HCT116 (cell line): ENCODE measurements around the gene ZNF236. TPM values are rescaled to one million over a fixed set of nuclear protein-coding genes. Genes with fewer than 3 reads are reported as not detected.

Experiments
- ATAC-seq: fragments of 200-7000 bp; cut with Tn5 transposase; 2 replicates; pipeline ENCODE4 v1.9.1; 2020; ENCODE audit warnings: mild to moderate bottlenecking, moderate library complexity
- BruUV-seq: library from RNA; stranded (reverse); fragments of 400-500 nt; replicated peaks from 2 replicates; lab custom pipeline; 2021; lab: Mats Ljungman, UMichigan
- CTCF ChIA-PET: fragments of 300-600 bp; sonication (Branson Sonifier 250); formaldehyde crosslinking; loops from one replicate; lab custom pipeline; 2021; ENCODE audit warnings: antibody characterized with exemption; lab: Charles Lee
- POLR2A ChIA-PET: fragments of 300-600, 350-600 bp; sonication (Branson Sonifier 250); formaldehyde crosslinking; loops from one replicate; lab custom pipeline; 2021; ENCODE audit warnings: antibody characterized with exemption; lab: Charles Lee
- RAD21 ChIA-PET, 2 experiments: fragments of 300-600 bp; sonication (Branson Sonifier 250); formaldehyde crosslinking; loops; one replicate each; lab custom pipeline; 2023; ENCODE audit warnings: low total read pairs in 2 of 2; ENCODE audit not compliant: uncharacterized antibody in 2 of 2, unreplicated experiment in 2 of 2, low non-redundant PET in 1 of 2; lab: Charles Lee
- DNase-seq: peaks from one replicate; pipeline ENCODE4 v3.0.0-alpha.2; 2010; ENCODE audit warnings: low read depth, low spot score
- H2AFZ ChIP-seq: fragments of 200-600 bp; shearing (Covaris generic), sonication (generic); 2 replicates; pipeline ENCODE4 v1.6.1; 2017; ENCODE audit warnings: low read depth, mixed run types, mixed read lengths, antibody characterized with exemption, low read length; ENCODE audit not compliant: poor library complexity, severe bottlenecking
- H3K27ac ChIP-seq: 2 replicates; pipeline ENCODE4 v1.5.1; 2012; ENCODE audit warnings: low read depth, low read length
- H3K27me3 ChIP-seq: fragments of 200-600 bp; sonication (generic); 2 replicates; pipeline ENCODE4 v1.6.1; 2016; ENCODE audit warnings: mixed run types, low read length, mixed read lengths; ENCODE audit not compliant: insufficient read depth
- H3K36me3 ChIP-seq, 2 experiments: fragments of 200-500 bp in 1 of 2; fragments of 200-600 bp in 1 of 2; sonication (Bioruptor generic) in 1 of 2; sonication (generic) in 1 of 2; 2 replicates each; pipeline versions ENCODE4 v1.5.1 to v1.6.1; 2014 to 2016; ENCODE audit warnings: low read length in 2 of 2, inconsistent platforms in 1 of 2, mixed read lengths in 1 of 2, mixed run types in 1 of 2; ENCODE audit not compliant: insufficient read depth in 2 of 2, control insufficient read depth in 1 of 2
- H3K4me1 ChIP-seq, 2 experiments: fragments of 200-600 bp in 1 of 2; sonication (generic) in 1 of 2; 2 replicates each; pipeline versions ENCODE4 v1.5.1 to v1.6.1; 2012 to 2017; ENCODE audit warnings: low read length in 2 of 2, inconsistent platforms in 1 of 2, mild to moderate bottlenecking in 1 of 2, mixed read lengths in 1 of 2, mixed run types in 1 of 2, moderate library complexity in 1 of 2; ENCODE audit not compliant: insufficient read depth in 2 of 2, control insufficient read depth in 1 of 2
- H3K4me2 ChIP-seq: fragments of 200-600 bp; sonication (generic); 2 replicates; pipeline ENCODE4 v1.6.1; 2017; ENCODE audit warnings: mixed run types, low read length, mixed read lengths
- H3K4me3 ChIP-seq, 2 experiments: fragments of 200-600 bp in 1 of 2; sonication (generic) in 1 of 2; replicated peaks in 1 of 2; 2 replicates each; pipeline ENCODE4 v1.5.1; 2011 to 2016; ENCODE audit warnings: low read length in 2 of 2, control low read depth in 1 of 2, low read depth in 1 of 2, mild to moderate bottlenecking in 1 of 2, mixed read lengths in 1 of 2, mixed run types in 1 of 2
- H3K79me2 ChIP-seq: fragments of 200-600 bp; sonication (generic); 2 replicates; pipeline ENCODE4 v1.6.1; 2017; ENCODE audit warnings: mild to moderate bottlenecking, mixed run types, low read length, moderate library complexity, mixed read lengths; ENCODE audit not compliant: insufficient read depth
- H3K9ac ChIP-seq: fragments of 200-600 bp; sonication (generic); 2 replicates; pipeline ENCODE4 v1.6.1; 2016; ENCODE audit warnings: low read length, mixed read lengths
- H3K9me2 ChIP-seq: fragments of 200-600 bp; sonication (generic), shearing (Covaris generic); 2 replicates; pipeline ENCODE4 v1.6.1; 2017; ENCODE audit warnings: mixed run types, mild to moderate bottlenecking, moderate library complexity; ENCODE audit not compliant: insufficient read depth
- H3K9me3 ChIP-seq, 2 experiments: fragments of 200-500 bp in 1 of 2; fragments of 200-600 bp in 1 of 2; sonication (Bioruptor generic) in 1 of 2; sonication (generic) in 1 of 2; 2 replicates each; pipeline ENCODE4 v1.6.1; 2014 to 2017; ENCODE audit warnings: low read length in 2 of 2, mixed read lengths in 2 of 2, inconsistent platforms in 1 of 2, low read depth in 1 of 2, mild to moderate bottlenecking in 1 of 2, mixed run types in 1 of 2, moderate library complexity in 1 of 2; ENCODE audit not compliant: control insufficient read depth in 1 of 2, insufficient read depth in 1 of 2
- H4K20me1 ChIP-seq: fragments of 200-600 bp; sonication (generic), shearing (Covaris generic); 2 replicates; pipeline ENCODE4 v1.6.1; 2017; ENCODE audit warnings: mixed run types, mild to moderate bottlenecking, moderate library complexity; ENCODE audit not compliant: insufficient read depth
- FOSL1 ChIP-seq: IDR thresholded peaks from 2 replicates; pipeline ENCODE4 v1.6.1; 2012; ENCODE audit warnings: low read depth
- JUND ChIP-seq: IDR thresholded peaks from 2 replicates; pipeline ENCODE4 v1.6.1; 2012
- POLR2A ChIP-seq: IDR thresholded peaks from 2 replicates; pipeline ENCODE4 v1.7.0; 2011; ENCODE audit warnings: borderline replicate concordance; ENCODE audit not compliant: insufficient read depth, insufficient read length; ENCODE audit errors: extremely low read depth
- SP1 ChIP-seq: IDR thresholded peaks from 2 replicates; pipeline ENCODE4 v1.6.1; 2012; ENCODE audit warnings: low read depth
- ZFX ChIP-seq: fragments of 450-650 bp; IDR thresholded peaks from 2 replicates; pipeline ENCODE4 v1.6.1; 2017
- intact Hi-C: fragments of 100-400 bp; cut with micrococcal nuclease; formaldehyde crosslinking; loops from 2 replicates; pipeline ENCODE4 v1.10.0; 2022
- total RNA-seq: library from RNA; stranded (reverse); gene quantifications from one replicate; pipeline ENCODE4 v1.2.1, GENCODE V29; 2021; ENCODE audit not compliant: unreplicated experiment

The ZNF236 gene
- total RNA-seq, 1 experiment from 2014 or later = 15.0 TPM

GRCh38 chr18:76993085-76993382, 170.7 kb downstream of the ZNF236 start:
- no TSS peak for BruUV-seq
- no peaks in the 10 kb centered on the region for H3K79me2 ChIP-seq

GRCh38 chr18:76993573-76993972, 171.2 kb downstream of the ZNF236 start:
- H3K9me3 ChIP-seq = no peaks in the 10 kb centered on the region
- 0 out of 2 replicates have a peak, but pooled peaks cover 9% of the 10 kb centered on the region for H3K27me3 ChIP-seq
- H3K4me3 ChIP-seq = no peak overlapping the region
- DNase-seq (no peak), ATAC-seq (no peak)
- H3K9me2 ChIP-seq = no peaks in the 10 kb centered on the region
- H3K4me1 ChIP-seq = no peaks in the 10 kb centered on the region
- no peak for TF ChIP-seq ZFX
- TF ChIP-seq JUND = no peak
- no peak for TF ChIP-seq POLR2A
- no peak for TF ChIP-seq SP1
- no peaks in the 10 kb centered on the region for H4K20me1 ChIP-seq
- no peak overlapping the region for H3K27ac ChIP-seq
- ChIA-PET POLR2A (no interaction called here), RAD21 (no interaction called here), CTCF (no interaction called here)
- BruUV-seq = no TSS peak
- H3K9ac ChIP-seq = no peak overlapping the region
- H3K4me2 ChIP-seq = no peak overlapping the region
- H3K79me2 ChIP-seq = no peaks in the 10 kb centered on the region
- H3K36me3 ChIP-seq = no peaks in the 10 kb centered on the region
- intact Hi-C loops = no loop called here
- H2AFZ ChIP-seq = no peak overlapping the region

More at GRCh38 chr18:76993085-76993382, 170.7 kb downstream of the ZNF236 start:
- ChIA-PET POLR2A (no interaction called here), CTCF (no interaction called here), RAD21 (no interaction called here)
- no peak overlapping the region for H3K4me3 ChIP-seq
- DNase-seq = no peak
- H2AFZ ChIP-seq = no peak overlapping the region
- H3K9me3 ChIP-seq = no peaks in the 10 kb centered on the region
- no peaks in the 10 kb centered on the region for H4K20me1 ChIP-seq
- intact Hi-C loops = no loop called here
- no peaks in the 10 kb centered on the region for H3K36me3 ChIP-seq
- H3K9ac ChIP-seq = no peak overlapping the region
- no peaks in the 10 kb centered on the region for H3K9me2 ChIP-seq
- no peak for ATAC-seq
- no peak for TF ChIP-seq FOSL1
- TF ChIP-seq, all 23 proteins: peak for 0
- no peak overlapping the region for H3K4me2 ChIP-seq
- H3K4me1 ChIP-seq = no peaks in the 10 kb centered on the region
- no peak overlapping the region for H3K27ac ChIP-seq
- 0 out of 2 replicates have a peak, but pooled peaks cover 9% of the 10 kb centered on the region for H3K27me3 ChIP-seq
